GM13977 (cell line): ENCODE data around the gene ROR1.
"Not testable (repeated sequence)": the region's sequence is repeated elsewhere in the genome, so short reads cannot be mapped to it uniquely, and the experiment has no call there.

Experiments used
- DNase-seq: peaks from one replicate; pipeline ENCODE4 v3.0.0; 2012; ENCODE audit warnings: low spot score
- in situ Hi-C: fragments of 300-500 bp; cut with MboI; formaldehyde crosslinking; loops from one replicate; pipeline ENCODE4 v1.12.0; 2022; ENCODE audit warnings: low sequenced_read_pairs, low pct_unique_long_range_greater_than_20kb, mixed read lengths, inconsistent platforms; ENCODE audit not compliant: unreplicated experiment
- TF ChIP-seq, protein P1 (sequence below): IDR thresholded peaks from 2 replicates; pipeline ENCODE4 v1.5.1; 2012; ENCODE audit warnings: mild to moderate bottlenecking, control low read depth; ENCODE audit not compliant: insufficient read depth; ENCODE audit errors: extremely low read depth, missing control alignments

ROR1 gene

GRCh38 chr1:63779338-63780211, 5.8 kb downstream of the ROR1 start:
- in situ Hi-C loops: no loop called here
- no peak for DNase-seq
- TF ChIP-seq, protein P1, sequence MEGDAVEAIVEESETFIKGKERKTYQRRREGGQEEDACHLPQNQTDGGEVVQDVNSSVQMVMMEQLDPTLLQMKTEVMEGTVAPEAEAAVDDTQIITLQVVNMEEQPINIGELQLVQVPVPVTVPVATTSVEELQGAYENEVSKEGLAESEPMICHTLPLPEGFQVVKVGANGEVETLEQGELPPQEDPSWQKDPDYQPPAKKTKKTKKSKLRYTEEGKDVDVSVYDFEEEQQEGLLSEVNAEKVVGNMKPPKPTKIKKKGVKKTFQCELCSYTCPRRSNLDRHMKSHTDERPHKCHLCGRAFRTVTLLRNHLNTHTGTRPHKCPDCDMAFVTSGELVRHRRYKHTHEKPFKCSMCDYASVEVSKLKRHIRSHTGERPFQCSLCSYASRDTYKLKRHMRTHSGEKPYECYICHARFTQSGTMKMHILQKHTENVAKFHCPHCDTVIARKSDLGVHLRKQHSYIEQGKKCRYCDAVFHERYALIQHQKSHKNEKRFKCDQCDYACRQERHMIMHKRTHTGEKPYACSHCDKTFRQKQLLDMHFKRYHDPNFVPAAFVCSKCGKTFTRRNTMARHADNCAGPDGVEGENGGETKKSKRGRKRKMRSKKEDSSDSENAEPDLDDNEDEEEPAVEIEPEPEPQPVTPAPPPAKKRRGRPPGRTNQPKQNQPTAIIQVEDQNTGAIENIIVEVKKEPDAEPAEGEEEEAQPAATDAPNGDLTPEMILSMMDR: no peak

DNA sequence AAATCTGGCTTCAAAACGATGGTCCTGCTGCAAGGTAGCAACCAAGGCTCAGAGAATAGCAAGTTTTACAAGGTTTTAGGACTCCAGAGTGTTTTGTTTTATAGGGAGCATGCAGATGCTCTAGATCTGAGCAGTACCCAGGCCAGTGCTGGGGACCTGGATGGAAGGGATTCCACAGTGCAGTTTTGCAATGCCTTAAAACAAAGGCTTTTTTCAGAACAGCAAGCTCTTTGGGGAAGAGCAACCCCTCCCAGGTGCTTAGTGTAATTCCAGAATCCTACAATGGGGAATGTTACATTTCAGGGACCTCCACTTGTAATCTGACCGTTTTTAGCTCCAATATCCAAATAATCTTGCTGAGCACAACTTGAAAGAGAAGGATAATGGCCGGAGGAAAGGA, 6.7 kb downstream of the ROR1 start:
- no peak for DNase-seq
- TF ChIP-seq, protein P1: no peak
- in situ Hi-C loops: no loop called here

DNA sequence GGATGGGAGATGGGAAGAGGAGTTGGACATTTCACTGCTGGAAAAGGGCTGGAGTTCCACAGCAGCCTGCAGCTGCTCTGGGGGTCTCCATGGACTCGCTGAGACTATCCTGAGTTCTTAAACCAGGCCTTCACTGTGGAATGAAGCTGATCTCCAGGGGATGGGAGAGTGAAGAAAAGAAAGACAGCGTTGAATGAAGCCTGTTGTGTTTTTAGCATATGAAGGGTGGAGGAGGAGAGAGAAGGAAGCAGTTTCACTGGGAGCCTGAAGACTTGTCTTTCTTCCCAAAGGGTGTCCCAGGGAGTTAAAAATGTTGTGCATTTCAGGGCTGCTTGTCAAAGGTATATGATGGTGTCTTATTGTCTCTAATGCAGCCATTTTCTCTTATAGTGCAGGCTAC, 9.2 kb downstream of the ROR1 start:
- in situ Hi-C loops: no loop called here
- TF ChIP-seq, protein P1: no peak
- no peak for DNase-seq

GRCh38 chr1:63784083-63784482, 10.3 kb downstream of the ROR1 start:
- in situ Hi-C loops: no loop called here
- no peak for DNase-seq
- TF ChIP-seq, protein P1: no peak

- TF ChIP-seq, protein P1: no peak
- DNase-seq: no peak
- in situ Hi-C loops: no loop called here
Measured at GRCh38 chr1:63784489-63785390, 10.9 kb downstream of the ROR1 start.

GRCh38 chr1:63787270-63787669, 13.5 kb downstream of the ROR1 start:
- in situ Hi-C loops: not testable (repeated sequence)

GRCh38 chr1:63787875-63788274, 14.1 kb downstream of the ROR1 start:
- DNase-seq: no peak
- TF ChIP-seq, protein P1: no peak
- in situ Hi-C loops: no loop called here

More at GRCh38 chr1:63787270-63787669, 13.5 kb downstream of the ROR1 start:
- not testable (repeated sequence) for DNase-seq
